ENCODE measurements around the gene TSHZ1.
A peak's percentile ranks its signal among the peaks of the same experiment; 100 is the strongest.

TSHZ1 gene

GRCh38 chr18:75276818-75277609, 66.4 kb downstream of the TSHZ1 start:
- Histone ChIP-seq H3K27ac (no peak overlapping the region), H3K27me3 (replicated peaks) (no peaks in the 10 kb centered on the region), H3K4me3 (ENCODE audit: low read depth, low read length) (no peak overlapping the region), H3K36me3 (replicated peaks) (no peaks in the 10 kb centered on the region)
- TF ChIP-seq, protein P1, sequence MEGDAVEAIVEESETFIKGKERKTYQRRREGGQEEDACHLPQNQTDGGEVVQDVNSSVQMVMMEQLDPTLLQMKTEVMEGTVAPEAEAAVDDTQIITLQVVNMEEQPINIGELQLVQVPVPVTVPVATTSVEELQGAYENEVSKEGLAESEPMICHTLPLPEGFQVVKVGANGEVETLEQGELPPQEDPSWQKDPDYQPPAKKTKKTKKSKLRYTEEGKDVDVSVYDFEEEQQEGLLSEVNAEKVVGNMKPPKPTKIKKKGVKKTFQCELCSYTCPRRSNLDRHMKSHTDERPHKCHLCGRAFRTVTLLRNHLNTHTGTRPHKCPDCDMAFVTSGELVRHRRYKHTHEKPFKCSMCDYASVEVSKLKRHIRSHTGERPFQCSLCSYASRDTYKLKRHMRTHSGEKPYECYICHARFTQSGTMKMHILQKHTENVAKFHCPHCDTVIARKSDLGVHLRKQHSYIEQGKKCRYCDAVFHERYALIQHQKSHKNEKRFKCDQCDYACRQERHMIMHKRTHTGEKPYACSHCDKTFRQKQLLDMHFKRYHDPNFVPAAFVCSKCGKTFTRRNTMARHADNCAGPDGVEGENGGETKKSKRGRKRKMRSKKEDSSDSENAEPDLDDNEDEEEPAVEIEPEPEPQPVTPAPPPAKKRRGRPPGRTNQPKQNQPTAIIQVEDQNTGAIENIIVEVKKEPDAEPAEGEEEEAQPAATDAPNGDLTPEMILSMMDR (IDR thresholded peaks at IDR 0.05; ENCODE audit: low read depth, low read length, missing control alignments) = no peak
- in situ Hi-C loops (cut with HindIII; ENCODE audit: low pct_ligation_motif_present, low sequenced_read_pairs) = no loop called here
- DNase-seq = peak; percentile 20

- Histone ChIP-seq H3K27ac (no peak overlapping the region), H3K36me3 (replicated peaks) (no peaks in the 10 kb centered on the region), H3K27me3 (replicated peaks) (no peaks in the 10 kb centered on the region), H3K4me3 (ENCODE audit: low read depth, low read length) (no peak overlapping the region)
- TF ChIP-seq, protein P1 (IDR thresholded peaks at IDR 0.05; ENCODE audit: low read depth, low read length, missing control alignments) = no peak
- in situ Hi-C loops (cut with HindIII; ENCODE audit: low pct_ligation_motif_present, low sequenced_read_pairs) = no loop called here
- DNase-seq = no peak
Observed at GRCh38 chr18:75277610-75277928, 67.0 kb downstream of the TSHZ1 start.

DNA sequence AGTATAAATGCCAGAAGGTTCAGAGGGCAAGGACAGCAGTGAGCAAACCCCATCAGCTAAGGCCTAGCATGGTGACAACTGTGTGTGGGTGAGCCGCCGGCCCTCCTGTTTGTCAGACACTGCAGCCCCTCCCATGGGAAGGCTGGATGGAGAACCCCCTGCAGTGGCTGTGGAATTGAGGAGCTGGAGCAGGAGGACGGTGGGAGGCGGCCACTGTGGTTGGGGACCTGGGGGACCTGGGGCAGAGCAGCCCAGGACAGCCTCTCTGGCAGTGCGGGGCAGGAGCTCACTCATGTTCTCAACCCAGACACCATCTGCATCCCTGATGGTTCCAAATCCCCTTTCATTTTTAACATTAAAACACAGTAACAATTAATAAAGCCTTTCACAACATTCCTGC, 68.8 kb downstream of the TSHZ1 start:
- TF ChIP-seq, protein P1 (IDR thresholded peaks at IDR 0.05; ENCODE audit: low read depth, low read length, missing control alignments) = no peak
- in situ Hi-C loops (cut with HindIII; ENCODE audit: low pct_ligation_motif_present, low sequenced_read_pairs) = no loop called here

DNA sequence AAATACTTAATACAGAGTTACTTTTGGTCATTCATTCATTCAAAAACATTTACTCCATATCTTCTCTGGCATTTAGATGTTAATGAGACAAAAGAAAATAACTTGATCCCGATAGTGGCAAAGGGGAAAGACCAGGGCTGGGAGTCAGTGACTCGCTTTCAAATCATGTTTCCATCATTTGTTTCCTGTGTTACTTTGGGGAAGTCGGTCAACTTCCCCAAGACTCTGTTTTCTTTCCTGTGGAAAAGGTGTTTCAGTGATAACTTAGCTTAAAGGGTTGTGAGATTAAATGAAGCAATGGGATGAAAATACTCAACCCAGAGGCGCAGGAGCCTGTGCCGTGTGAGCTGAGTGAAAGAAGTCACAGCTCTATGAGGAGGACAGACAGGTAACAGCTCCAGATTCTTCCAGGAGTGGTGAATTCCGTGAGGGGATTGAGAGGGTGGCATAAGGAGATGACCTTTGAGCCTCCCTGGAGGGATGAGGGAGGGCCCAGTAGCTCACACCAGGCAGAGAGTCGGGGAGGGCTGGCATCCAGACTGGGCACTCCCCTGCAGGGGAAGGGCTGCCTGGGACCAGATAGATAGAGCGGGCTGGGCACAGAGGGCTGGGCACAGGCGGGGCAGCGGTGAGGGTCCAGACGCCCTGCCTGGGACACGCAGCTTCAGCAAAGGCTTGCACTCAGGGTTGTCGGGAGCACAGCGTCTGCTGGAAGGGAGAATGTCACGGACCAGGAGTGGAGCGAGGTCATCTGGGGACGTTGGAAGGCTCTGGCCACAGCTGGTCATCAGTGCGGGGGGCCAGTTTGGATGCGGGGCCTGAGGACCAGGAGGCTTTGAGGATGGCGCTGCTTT, 70.1 kb downstream of the TSHZ1 start:
- Histone ChIP-seq H3K27me3 (replicated peaks) (no peaks in the 10 kb centered on the region), H3K4me3 (ENCODE audit: low read depth, low read length) (no peak overlapping the region), H3K27ac (no peak overlapping the region), H3K36me3 (replicated peaks) (no peaks in the 10 kb centered on the region)
- DNase-seq = no peak
- in situ Hi-C loops (cut with HindIII; ENCODE audit: low pct_ligation_motif_present, low sequenced_read_pairs) = no loop called here
- TF ChIP-seq, protein P1 (IDR thresholded peaks at IDR 0.05; ENCODE audit: low read depth, low read length, missing control alignments) = no peak

More for the DNA sequence above, 68.8 kb downstream of the TSHZ1 start:
- Histone ChIP-seq H3K27me3 (replicated peaks) (no peaks in the 10 kb centered on the region), H3K27ac (no peak overlapping the region), H3K4me3 (ENCODE audit: low read depth, low read length) (no peak overlapping the region), H3K36me3 (replicated peaks) (no peaks in the 10 kb centered on the region)
- DNase-seq = no peak

DNA sequence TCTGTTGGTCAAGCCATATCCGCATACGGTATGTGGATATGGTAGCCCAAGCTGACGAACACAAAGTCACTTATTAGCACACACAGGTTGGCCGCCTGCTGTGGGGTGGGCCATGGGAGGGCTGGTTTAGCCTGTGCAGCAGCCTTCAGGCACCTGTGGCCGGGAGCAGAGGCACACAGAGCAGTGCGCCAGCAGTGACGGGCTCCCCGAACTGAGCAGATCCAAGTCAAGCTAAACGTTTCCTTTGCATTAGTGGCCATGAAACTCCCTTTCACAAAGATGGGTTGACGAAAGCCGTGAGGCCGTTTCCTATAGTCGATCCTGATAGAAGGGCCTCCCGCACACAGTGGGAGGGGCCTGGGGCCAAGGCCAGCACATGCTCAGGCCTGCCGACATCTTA, 72.1 kb downstream of the TSHZ1 start:
- no peaks in the 10 kb centered on the region for H3K36me3 ChIP-seq (replicated peaks)
- DNase-seq = no peak
- H3K27me3 ChIP-seq (replicated peaks) = no peaks in the 10 kb centered on the region
- H3K4me3 ChIP-seq (ENCODE audit: low read depth, low read length) = no peak overlapping the region
- in situ Hi-C loops (cut with HindIII; ENCODE audit: low pct_ligation_motif_present, low sequenced_read_pairs) = no loop called here
- H3K27ac ChIP-seq = no peak overlapping the region
- TF ChIP-seq, protein P1 (IDR thresholded peaks at IDR 0.05; ENCODE audit: low read depth, low read length, missing control alignments) = no peak
